Hepatocyte (in vitro differentiated cells): ENCODE measurements around the gene KIF1B. TPM values are rescaled to one million over a fixed set of nuclear protein-coding genes. Genes with fewer than 3 reads are reported as not detected.

Source experiments
- DNase-seq: peaks from one replicate; pipeline ENCODE4 v3.0.0-alpha.2; 2016; ENCODE audit warnings: low spot score
- H2AFZ ChIP-seq: fragments of 200-600 bp; sonication (generic); 2 replicates; pipeline ENCODE4 v1.6.0; 2016; ENCODE audit warnings: antibody characterized with exemption, mild to moderate bottlenecking
- H3K27ac ChIP-seq: fragments of 200-600 bp; sonication (generic); 2 replicates; pipeline ENCODE4 v1.5.1; 2016; ENCODE audit warnings: mild to moderate bottlenecking
- H3K27me3 ChIP-seq: fragments of 200-600 bp; sonication (generic); 2 replicates; pipeline ENCODE4 v1.6.1; 2016
- H3K36me3 ChIP-seq: fragments of 200-600 bp; sonication (generic); replicated peaks from 2 replicates; pipeline ENCODE4 v1.5.1; 2016; ENCODE audit warnings: low read depth; ENCODE audit not compliant: insufficient read depth
- H3K4me1 ChIP-seq: fragments of 200-600 bp; sonication (generic); 2 replicates; pipeline ENCODE4 v1.5.1; 2016; ENCODE audit warnings: mild to moderate bottlenecking, moderate library complexity; ENCODE audit not compliant: insufficient read depth
- H3K4me2 ChIP-seq: fragments of 200-600 bp; sonication (generic); 2 replicates; pipeline ENCODE4 v1.6.0; 2016
- H3K4me3 ChIP-seq: fragments of 200-600 bp; sonication (generic); 2 replicates; pipeline ENCODE4 v1.5.1; 2016; ENCODE audit warnings: mild to moderate bottlenecking
- H3K79me2 ChIP-seq: fragments of 200-600 bp; sonication (generic); 2 replicates; pipeline ENCODE4 v1.6.0; 2017; ENCODE audit warnings: mild to moderate bottlenecking
- H3K9me2 ChIP-seq: fragments of 200-600 bp; sonication (generic); replicated peaks from 2 replicates; pipeline ENCODE4 v1.6.0; 2017; ENCODE audit warnings: mild to moderate bottlenecking; ENCODE audit not compliant: insufficient read depth
- H3K9me3 ChIP-seq: fragments of 200-600 bp; sonication (generic); 2 replicates; pipeline ENCODE4 v1.5.1; 2016; ENCODE audit warnings: low read depth, mild to moderate bottlenecking
- H4K20me1 ChIP-seq: fragments of 200-600 bp; sonication (generic); 2 replicates; pipeline ENCODE4 v1.6.0; 2016; ENCODE audit warnings: mild to moderate bottlenecking; ENCODE audit not compliant: insufficient read depth, poor library complexity, severe bottlenecking
- EZH2 ChIP-seq: fragments of 200-600 bp; sonication (generic); IDR thresholded peaks from 2 replicates; pipeline ENCODE4 v1.6.1; 2016; ENCODE audit warnings: antibody characterized with exemption, mild to moderate bottlenecking, borderline replicate concordance
- EZH2phosphoT487 ChIP-seq: fragments of 200-600 bp; sonication (generic); IDR thresholded peaks from one replicate; pipeline ENCODE4 v1.6.1; 2018; ENCODE audit warnings: antibody characterized with exemption, mild to moderate bottlenecking, low read depth, moderate library complexity; ENCODE audit not compliant: unreplicated experiment, severe bottlenecking
- WGBS: methylation state at CpG from one replicate; pipeline ENCODE4 v1.1.6; 2016; ENCODE audit warnings: low lambda C conversion rate; ENCODE audit errors: missing lambda C conversion rate; 5-methylcytosine and 5-hydroxymethylcytosine counted together
- polyA plus RNA-seq: library from polyadenylated mRNA; unstranded; fragments of >200 nt; fragmentation: Nextera tagmentation; extraction: Ambion mirVana; gene quantifications from 2 replicates; pipeline ENCODE4 v1.2.1, GENCODE V29; 2016
- total RNA-seq: library from RNA; depleted of rRNA; stranded (reverse); fragments of >200 nt; gene quantifications from 2 replicates; pipeline ENCODE4 v1.2.3, GENCODE V29; 2014
- TF ChIP-seq, protein P1 (sequence below): fragments of 200-600 bp; sonication (generic); IDR thresholded peaks from 2 replicates; pipeline ENCODE4 v1.5.1; 2016; ENCODE audit warnings: antibody characterized with exemption, mild to moderate bottlenecking; ENCODE audit not compliant: poor library complexity

The KIF1B gene
- total and polyA plus RNA-seq, 2 experiments from 2014 or later: 14.6 to 37.0 TPM

- 71% methylated on average over 22 of the region's 22 CpGs for WGBS
These were observed 31.6 kb upstream of the KIF1B start for GRCh38 chr1:10178597-10179405.

GRCh38 chr1:10179406-10180091 is 30.8 kb upstream of the KIF1B start:
- Histone ChIP-seq H2AFZ (no peak overlapping the region), H4K20me1 (no peaks in the 10 kb centered on the region), H3K27me3 (no peaks in the 10 kb centered on the region), H3K27ac (peak overlapping the region; percentile 67), H3K36me3 (no peaks in the 10 kb centered on the region), H3K79me2 (no peaks in the 10 kb centered on the region), H3K4me1 (peaks cover 4% of the 10 kb centered on the region), H3K9me2 (no peaks in the 10 kb centered on the region), H3K4me2 (peak overlapping the region; percentile 8), H3K4me3 (no peak overlapping the region), H3K9me3 (no peaks in the 10 kb centered on the region)
- no peak for DNase-seq
- TF ChIP-seq, protein P1, sequence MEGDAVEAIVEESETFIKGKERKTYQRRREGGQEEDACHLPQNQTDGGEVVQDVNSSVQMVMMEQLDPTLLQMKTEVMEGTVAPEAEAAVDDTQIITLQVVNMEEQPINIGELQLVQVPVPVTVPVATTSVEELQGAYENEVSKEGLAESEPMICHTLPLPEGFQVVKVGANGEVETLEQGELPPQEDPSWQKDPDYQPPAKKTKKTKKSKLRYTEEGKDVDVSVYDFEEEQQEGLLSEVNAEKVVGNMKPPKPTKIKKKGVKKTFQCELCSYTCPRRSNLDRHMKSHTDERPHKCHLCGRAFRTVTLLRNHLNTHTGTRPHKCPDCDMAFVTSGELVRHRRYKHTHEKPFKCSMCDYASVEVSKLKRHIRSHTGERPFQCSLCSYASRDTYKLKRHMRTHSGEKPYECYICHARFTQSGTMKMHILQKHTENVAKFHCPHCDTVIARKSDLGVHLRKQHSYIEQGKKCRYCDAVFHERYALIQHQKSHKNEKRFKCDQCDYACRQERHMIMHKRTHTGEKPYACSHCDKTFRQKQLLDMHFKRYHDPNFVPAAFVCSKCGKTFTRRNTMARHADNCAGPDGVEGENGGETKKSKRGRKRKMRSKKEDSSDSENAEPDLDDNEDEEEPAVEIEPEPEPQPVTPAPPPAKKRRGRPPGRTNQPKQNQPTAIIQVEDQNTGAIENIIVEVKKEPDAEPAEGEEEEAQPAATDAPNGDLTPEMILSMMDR: no peak
- TF ChIP-seq EZH2phosphoT487 (no peak), EZH2 (no peak)
- WGBS: 90% methylated on average over 23 of the region's 23 CpGs

More at GRCh38 chr1:10178597-10179405, 31.6 kb upstream of the KIF1B start:
- TF ChIP-seq EZH2 (no peak), EZH2phosphoT487 (no peak)
- TF ChIP-seq, protein P1: no peak
- H4K20me1 ChIP-seq: no peaks in the 10 kb centered on the region
- DNase-seq: no peak
- H3K4me1 ChIP-seq: peaks cover 4% of the 10 kb centered on the region
- H3K4me3 ChIP-seq: no peak overlapping the region
- H3K79me2 ChIP-seq: no peaks in the 10 kb centered on the region
- H3K27me3 ChIP-seq: no peaks in the 10 kb centered on the region
- H3K36me3 ChIP-seq: no peaks in the 10 kb centered on the region
- H3K9me3 ChIP-seq: no peaks in the 10 kb centered on the region
- H3K27ac ChIP-seq: peak overlapping the region; percentile 67
- peak overlapping the region; percentile 8 for H3K4me2 ChIP-seq
- H3K9me2 ChIP-seq: no peaks in the 10 kb centered on the region
- no peak overlapping the region for H2AFZ ChIP-seq

- WGBS: 64% methylated on average over 7 of the region's 7 CpGs
- Histone ChIP-seq H3K27ac (peak overlapping the region; percentile 46), H3K4me3 (no peak overlapping the region), H3K9me2 (no peaks in the 10 kb centered on the region), H3K9me3 (no peaks in the 10 kb centered on the region), H3K79me2 (no peaks in the 10 kb centered on the region), H3K4me1 (peaks cover 4% of the 10 kb centered on the region), H2AFZ (no peak overlapping the region), H4K20me1 (no peaks in the 10 kb centered on the region), H3K4me2 (no peak overlapping the region), H3K27me3 (no peaks in the 10 kb centered on the region), H3K36me3 (no peaks in the 10 kb centered on the region)
- TF ChIP-seq EZH2phosphoT487 (no peak), EZH2 (no peak)
- TF ChIP-seq, protein P1: no peak
- no peak for DNase-seq
These were observed 29.2 kb upstream of the KIF1B start for GRCh38 chr1:10181154-10181553.
